Right cardiac atrium (tissue), 5 donors: ENCODE measurements around the gene C21orf58. TPM values are rescaled to one million over a fixed set of nuclear protein-coding genes. Genes with fewer than 3 reads are reported as not detected.

Experiments
- ATAC-seq, 2 donors: fragments of 200-7000 bp; cut with Tn5 transposase; one replicate each; pipeline versions ENCODE4 v1.8.0 to v1.9.1; 2020; ENCODE audit warnings: moderate library complexity in 2 of 2, mild to moderate bottlenecking in 1 of 2
- DNase-seq, 3 donors: peaks; one replicate each; pipeline ENCODE4 v3.0.0-alpha.2; 2020
- H3K27ac ChIP-seq: one replicate; pipeline ENCODE4 v1.5.1; 2013; ENCODE audit warnings: mild to moderate bottlenecking, low read length, control low read depth, moderate library complexity
- H3K27me3 ChIP-seq: one replicate; pipeline ENCODE4 v1.6.1; 2013; ENCODE audit not compliant: control insufficient read depth, insufficient read depth
- H3K4me1 ChIP-seq: one replicate; pipeline ENCODE4 v1.6.1; 2013; ENCODE audit warnings: low read length; ENCODE audit not compliant: control insufficient read depth, insufficient read depth
- H3K4me3 ChIP-seq: one replicate; pipeline ENCODE4 v1.5.1; 2013; ENCODE audit warnings: low read length, control low read depth
- H3K9me3 ChIP-seq: one replicate; pipeline ENCODE4 v1.6.1; 2013; ENCODE audit warnings: low read length; ENCODE audit not compliant: control insufficient read depth
- WGBS: extraction: QIAGEN DNeasy Blood & Tissue Kit; methylation state at CpG from one replicate; pipeline ENCODE4 v1.1.7; 2013; 5-methylcytosine and 5-hydroxymethylcytosine counted together
- intact Hi-C, 4 donors: fragments of 100-400 bp; cut with DNase I; formaldehyde crosslinking; loops; one replicate each; pipeline versions ENCODE4 v1.11.0 to v1.14.0; 2022 to 2023
- polyA plus RNA-seq: library from polyadenylated mRNA; stranded (reverse); fragments of 200-250 nt; gene quantifications from one replicate; pipeline ENCODE4 v1.2.3, GENCODE V29; 2013
- total RNA-seq, 4 donors: library from RNA; stranded (reverse); fragmentation: NEBNext Ultra II Directional; extraction: Animal tissue kit (Norgen Biotek cat#: 25700); gene quantifications; one replicate each; pipeline ENCODE4 v1.2.1, GENCODE V29; 2021
- donor health status: healthy with polysubstance abuse.
- donor health status: DM: no; HTN: yes; CAD: no.
- donor health status: DM: no; HTN: no; CAD: no.
- donor health status: DM: no; HTN: yes; CAD: no; lungs with severe emphysema.
- donor health status: DM: yes; HTN: yes; CAD: no.

C21orf58 gene
- total and polyA plus RNA-seq, 5 donors = 0.84 to 2.1 (median 1.6) TPM

GRCh38 chr21:46352164-46352515 lies 28.5 kb upstream of the C21orf58 start:
- WGBS = 89% methylated on average over 11 of the region's 11 CpGs
- no peak for DNase-seq
- H3K4me1 ChIP-seq = no peaks in the 10 kb centered on the region

DNA sequence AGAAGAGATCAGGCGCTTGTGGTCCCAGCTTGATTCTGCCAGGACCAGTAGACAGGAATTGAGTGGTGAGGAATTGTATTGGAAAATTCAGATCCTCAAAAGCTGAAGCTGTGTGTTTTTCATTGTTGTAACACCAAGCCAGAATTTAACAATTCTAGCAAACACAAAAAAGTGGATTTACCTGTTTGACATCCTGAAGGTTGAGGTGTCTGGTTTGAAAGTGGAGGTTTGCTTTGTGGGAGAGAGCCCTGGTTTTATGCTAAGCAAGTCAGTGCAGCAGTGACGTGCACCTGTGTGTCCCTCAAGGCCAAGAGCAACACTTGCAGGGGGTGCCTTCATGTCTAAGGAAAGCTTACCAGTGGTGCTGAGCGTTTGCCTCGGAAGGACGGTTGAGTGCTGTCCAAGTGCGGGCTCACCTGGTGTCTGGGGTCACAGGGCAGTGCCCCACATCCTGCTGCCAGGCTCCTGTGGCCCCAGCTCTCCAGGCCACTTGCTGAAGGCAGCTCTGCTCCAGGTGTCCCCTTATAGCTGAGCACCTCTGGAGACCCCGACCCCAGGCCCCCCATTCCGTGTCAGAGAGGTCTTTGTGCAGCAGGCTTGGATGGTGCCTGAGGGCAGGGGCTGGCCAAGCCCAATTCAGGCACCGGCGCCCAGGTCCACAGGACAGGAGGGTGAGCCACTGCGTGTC lies 27.9 kb upstream of the C21orf58 start:
- Histone ChIP-seq H3K27me3 (no peaks in the 10 kb centered on the region), H3K4me1 (no peaks in the 10 kb centered on the region), H3K27ac (no peak overlapping the region), H3K4me3 (no peak overlapping the region), H3K9me3 (no peaks in the 10 kb centered on the region)
- no peak for ATAC-seq
- 96% methylated on average over 11 of the region's 11 CpGs for WGBS
- intact Hi-C loops = no loop called here
- no peak for DNase-seq

More at GRCh38 chr21:46352164-46352515, 28.5 kb upstream of the C21orf58 start:
- H3K4me3 ChIP-seq = no peak overlapping the region
- no peak overlapping the region for H3K27ac ChIP-seq
- intact Hi-C loops = no loop called here
- H3K9me3 ChIP-seq = no peaks in the 10 kb centered on the region
- ATAC-seq = no peak
- H3K27me3 ChIP-seq = no peaks in the 10 kb centered on the region

- Histone ChIP-seq H3K4me1 (no peaks in the 10 kb centered on the region), H3K27ac (no peak overlapping the region), H3K27me3 (no peaks in the 10 kb centered on the region), H3K4me3 (no peak overlapping the region), H3K9me3 (no peaks in the 10 kb centered on the region)
- 92% methylated on average over 13 of the region's 13 CpGs for WGBS
- no peak for ATAC-seq
- intact Hi-C loops = no loop called here
- no peak for DNase-seq
Measured at GRCh38 chr21:46350981-46351380, 27.3 kb upstream of the C21orf58 start.

DNA sequence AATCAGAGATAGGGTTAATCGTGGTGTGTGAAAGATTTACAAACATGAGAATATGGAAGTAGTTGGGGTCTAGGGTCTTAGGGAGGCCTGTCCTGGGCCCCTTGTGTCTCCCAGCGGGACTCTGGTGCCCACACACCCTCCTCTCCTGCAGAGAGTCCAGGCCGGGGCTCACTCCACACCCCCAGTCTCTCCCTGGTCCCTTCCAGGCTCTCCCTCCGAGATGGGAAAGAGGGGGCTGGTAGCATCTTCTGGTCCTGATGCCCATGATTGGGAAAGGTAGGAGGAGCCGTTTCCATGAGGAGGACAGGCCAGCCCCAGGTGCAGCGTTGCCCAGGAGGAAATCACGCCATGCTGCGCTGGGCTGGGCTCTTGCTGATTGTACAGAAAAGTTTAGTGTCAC lies 26.9 kb upstream of the C21orf58 start:
- no peaks in the 10 kb centered on the region for H3K9me3 ChIP-seq
- no peaks in the 10 kb centered on the region for H3K4me1 ChIP-seq
- DNase-seq (no peak), ATAC-seq (no peak)
- 91% methylated on average over 8 of the region's 8 CpGs for WGBS
- intact Hi-C loops = no loop called here
- no peak overlapping the region for H3K27ac ChIP-seq
- no peaks in the 10 kb centered on the region for H3K27me3 ChIP-seq
- H3K4me3 ChIP-seq = no peak overlapping the region

- DNase-seq (no peak), ATAC-seq (no peak)
- H3K27me3 ChIP-seq = no peaks in the 10 kb centered on the region
- H3K27ac ChIP-seq = no peak overlapping the region
- intact Hi-C loops = no loop called here
- 95% methylated on average over 17 of the region's 17 CpGs for WGBS
- H3K4me3 ChIP-seq = no peak overlapping the region
- H3K9me3 ChIP-seq = no peaks in the 10 kb centered on the region
- H3K4me1 ChIP-seq = no peaks in the 10 kb centered on the region
Measured at GRCh38 chr21:46349134-46349760, 25.6 kb upstream of the C21orf58 start.

GRCh38 chr21:46347791-46348381 lies 24.2 kb upstream of the C21orf58 start:
- no peaks in the 10 kb centered on the region for H3K4me1 ChIP-seq
- H3K4me3 ChIP-seq = no peak overlapping the region
- H3K9me3 ChIP-seq = no peaks in the 10 kb centered on the region
- intact Hi-C loops = no loop called here
- WGBS = 85% methylated on average over 12 of the region's 12 CpGs
- H3K27me3 ChIP-seq = no peaks in the 10 kb centered on the region
- ATAC-seq = peak; percentile 82 to 85
- DNase-seq = peak in 1 of 3 donors; percentile 51
- no peak overlapping the region for H3K27ac ChIP-seq

DNA sequence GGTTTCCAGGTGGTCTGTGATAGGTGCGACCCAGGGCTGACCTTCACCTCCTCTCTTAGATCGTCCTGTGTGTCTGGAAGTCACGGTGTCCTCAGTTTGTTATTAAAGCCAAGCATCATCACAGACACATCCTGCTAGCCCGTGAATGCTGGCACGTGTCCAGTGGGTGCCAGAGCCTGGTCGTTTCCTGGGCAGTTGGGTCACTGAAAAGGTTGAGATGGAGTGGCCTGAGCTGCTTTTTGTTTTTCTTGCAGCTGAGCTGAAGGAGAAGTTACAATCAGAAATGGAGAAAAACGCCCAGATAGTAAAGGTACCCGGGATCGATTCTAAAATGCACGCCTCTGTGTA lies 23.5 kb upstream of the C21orf58 start:
- 64% methylated on average over 10 of the region's 10 CpGs for WGBS
- DNase-seq (no peak), ATAC-seq (peak; percentile 4 to 15)
- H3K27ac ChIP-seq = no peak overlapping the region
- no peaks in the 10 kb centered on the region for H3K4me1 ChIP-seq
- no peaks in the 10 kb centered on the region for H3K9me3 ChIP-seq
- H3K27me3 ChIP-seq = no peaks in the 10 kb centered on the region
- no peak overlapping the region for H3K4me3 ChIP-seq
- intact Hi-C loops = no loop called here

DNA sequence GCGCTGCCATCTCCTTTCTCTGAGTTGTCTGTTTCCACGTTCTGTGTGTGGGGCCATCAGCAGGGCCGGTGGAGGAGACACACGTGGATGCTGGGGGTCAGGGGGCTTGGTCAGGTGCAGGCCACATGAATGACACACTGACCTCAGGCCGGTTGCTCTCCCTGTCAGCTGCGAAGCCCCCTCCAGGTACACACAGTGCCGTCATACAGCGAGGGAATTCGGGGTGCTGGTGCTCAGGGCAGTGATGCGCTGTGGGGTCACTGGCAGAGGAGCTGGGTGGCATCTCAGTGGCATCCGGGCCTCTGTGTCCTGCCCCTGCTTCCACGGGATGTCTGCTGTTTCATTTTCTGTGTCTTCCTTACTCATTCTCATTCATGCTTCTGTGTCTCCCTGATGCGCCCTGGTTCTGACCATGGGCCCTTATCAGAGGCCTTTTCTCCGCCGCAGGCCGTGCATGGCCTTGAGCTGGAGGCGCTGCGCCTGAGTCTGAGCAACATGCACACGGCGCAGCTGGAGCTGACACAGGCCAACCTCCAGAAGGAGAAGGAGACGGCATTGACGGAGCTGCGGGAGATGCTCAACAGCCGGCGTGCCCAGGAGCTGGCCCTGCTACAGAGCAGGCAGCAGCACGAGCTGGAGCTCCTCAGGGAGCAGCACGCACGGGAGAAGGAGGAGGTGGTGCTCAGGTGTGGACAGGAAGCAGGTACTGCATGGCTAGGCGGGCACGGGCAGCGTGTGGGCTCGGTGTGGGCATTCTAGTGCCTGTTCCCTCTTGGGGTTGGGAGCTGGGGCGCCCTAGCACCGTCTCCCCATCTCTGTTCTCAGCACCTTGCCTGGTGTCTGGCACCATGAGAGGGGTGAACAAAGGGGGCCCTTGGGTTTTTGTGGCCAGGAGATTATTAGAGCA lies 22.9 kb upstream of the C21orf58 start:
- no peaks in the 10 kb centered on the region for H3K27me3 ChIP-seq
- WGBS = 95% methylated on average over 34 of the region's 34 CpGs
- ATAC-seq (peak in 1 of 2 donors; percentile 20), DNase-seq (no peak)
- H3K27ac ChIP-seq = no peak overlapping the region
- no peaks in the 10 kb centered on the region for H3K9me3 ChIP-seq
- no peak overlapping the region for H3K4me3 ChIP-seq
- no peaks in the 10 kb centered on the region for H3K4me1 ChIP-seq
- intact Hi-C loops = no loop called here

- Histone ChIP-seq H3K27me3 (no peaks in the 10 kb centered on the region), H3K4me3 (no peak overlapping the region), H3K9me3 (no peaks in the 10 kb centered on the region), H3K4me1 (no peaks in the 10 kb centered on the region), H3K27ac (no peak overlapping the region)
- WGBS = 91% methylated on average over 14 of the region's 14 CpGs
- intact Hi-C loops = no loop called here
- DNase-seq (no peak), ATAC-seq (no peak)
Measured at GRCh38 chr21:46345861-46346260, 22.2 kb upstream of the C21orf58 start.

GRCh38 chr21:46344219-46344915 lies 20.7 kb upstream of the C21orf58 start:
- DNase-seq (no peak), ATAC-seq (no peak)
- H3K4me1 ChIP-seq = no peaks in the 10 kb centered on the region
- intact Hi-C loops = no loop called here
- H3K27ac ChIP-seq = no peak overlapping the region
- H3K27me3 ChIP-seq = no peaks in the 10 kb centered on the region
- H3K9me3 ChIP-seq = no peaks in the 10 kb centered on the region
- 95% methylated on average over 20 of the region's 20 CpGs for WGBS
- H3K4me3 ChIP-seq = no peak overlapping the region
